Measurements from ENCODE around the gene INCENP. TPM values are rescaled to one million over a fixed set of nuclear protein-coding genes. Genes with fewer than 3 reads are reported as not detected.

Gene INCENP
- total RNA-seq, 1 donor = 47.5 TPM

DNA sequence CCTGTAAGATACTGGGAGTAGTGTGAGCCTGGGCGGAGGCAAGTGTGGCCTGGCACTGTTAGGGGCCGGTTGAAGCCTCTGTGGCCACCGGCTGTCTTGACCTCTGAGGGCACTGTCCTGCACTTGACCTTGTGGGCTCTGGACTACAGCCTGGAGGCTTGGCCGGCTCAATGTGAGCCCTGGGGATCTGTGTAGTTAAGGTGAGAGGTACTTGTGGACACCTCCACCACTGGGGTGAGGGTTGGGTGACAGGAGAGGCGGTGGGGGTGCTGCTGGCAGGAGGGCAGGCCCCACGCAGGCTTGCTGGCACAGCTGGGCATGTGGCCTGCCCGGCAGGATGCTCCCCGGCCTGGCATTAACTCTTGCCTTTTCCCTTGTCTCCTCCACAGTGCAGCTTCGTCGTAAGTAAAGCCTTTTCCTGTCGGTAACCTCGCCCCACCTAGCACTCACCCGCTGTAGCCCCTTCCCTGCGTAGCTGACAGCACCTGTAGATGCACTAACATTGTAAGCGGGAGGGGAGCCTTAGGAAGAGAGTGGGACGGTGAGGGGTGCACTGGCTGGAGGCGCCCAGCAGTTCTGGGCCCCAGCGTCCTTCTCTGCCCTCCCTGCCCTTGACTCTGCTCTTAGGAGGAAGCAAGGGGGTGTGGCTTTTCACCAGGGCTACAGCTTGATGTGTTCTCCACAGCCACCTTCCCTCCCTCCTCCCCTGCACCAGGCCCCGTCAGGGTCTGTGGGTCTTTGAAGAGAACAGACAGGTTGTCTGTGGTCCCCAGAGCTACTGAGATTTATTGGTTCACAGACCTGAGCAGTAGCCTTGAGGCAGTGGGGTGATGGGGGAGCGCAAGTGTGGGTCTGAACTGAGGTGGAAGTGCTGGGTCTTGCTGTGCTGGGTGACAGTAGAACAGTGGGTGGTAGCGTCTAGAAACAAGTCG lies 17.6 kb downstream of the INCENP start:
- TF ChIP-seq, protein P1, sequence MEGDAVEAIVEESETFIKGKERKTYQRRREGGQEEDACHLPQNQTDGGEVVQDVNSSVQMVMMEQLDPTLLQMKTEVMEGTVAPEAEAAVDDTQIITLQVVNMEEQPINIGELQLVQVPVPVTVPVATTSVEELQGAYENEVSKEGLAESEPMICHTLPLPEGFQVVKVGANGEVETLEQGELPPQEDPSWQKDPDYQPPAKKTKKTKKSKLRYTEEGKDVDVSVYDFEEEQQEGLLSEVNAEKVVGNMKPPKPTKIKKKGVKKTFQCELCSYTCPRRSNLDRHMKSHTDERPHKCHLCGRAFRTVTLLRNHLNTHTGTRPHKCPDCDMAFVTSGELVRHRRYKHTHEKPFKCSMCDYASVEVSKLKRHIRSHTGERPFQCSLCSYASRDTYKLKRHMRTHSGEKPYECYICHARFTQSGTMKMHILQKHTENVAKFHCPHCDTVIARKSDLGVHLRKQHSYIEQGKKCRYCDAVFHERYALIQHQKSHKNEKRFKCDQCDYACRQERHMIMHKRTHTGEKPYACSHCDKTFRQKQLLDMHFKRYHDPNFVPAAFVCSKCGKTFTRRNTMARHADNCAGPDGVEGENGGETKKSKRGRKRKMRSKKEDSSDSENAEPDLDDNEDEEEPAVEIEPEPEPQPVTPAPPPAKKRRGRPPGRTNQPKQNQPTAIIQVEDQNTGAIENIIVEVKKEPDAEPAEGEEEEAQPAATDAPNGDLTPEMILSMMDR (IDR thresholded peaks at IDR 0.05; ENCODE audit: insufficient read depth, low read length) = no peak
- DNase-seq (ENCODE audit: low read depth) = no peak
- no peak overlapping the region for H3K4me3 ChIP-seq (ENCODE audit: low read depth, low read length)

DNA sequence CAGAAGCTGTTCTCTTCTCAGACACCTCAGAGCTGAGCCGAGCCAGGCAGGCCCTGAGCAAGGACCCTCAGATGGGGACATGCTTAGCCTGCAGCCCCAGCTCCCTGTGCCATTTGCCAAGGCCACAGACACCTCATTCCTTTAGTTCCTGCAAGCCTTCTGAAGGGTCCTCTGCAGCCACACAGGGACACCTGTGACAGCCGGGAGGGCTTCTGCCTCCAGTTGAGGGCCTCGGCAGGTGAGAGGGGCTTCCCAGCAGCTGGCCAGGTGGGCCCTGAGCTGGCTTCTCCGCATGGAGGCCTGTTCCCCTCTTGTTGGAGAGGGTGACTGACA lies 18.2 kb downstream of the INCENP start:
- TF ChIP-seq, protein P1 (IDR thresholded peaks at IDR 0.05; ENCODE audit: insufficient read depth, low read length) = no peak
- no peak overlapping the region for H3K4me3 ChIP-seq (ENCODE audit: low read depth, low read length)
- no peak for DNase-seq (ENCODE audit: low read depth)

DNA sequence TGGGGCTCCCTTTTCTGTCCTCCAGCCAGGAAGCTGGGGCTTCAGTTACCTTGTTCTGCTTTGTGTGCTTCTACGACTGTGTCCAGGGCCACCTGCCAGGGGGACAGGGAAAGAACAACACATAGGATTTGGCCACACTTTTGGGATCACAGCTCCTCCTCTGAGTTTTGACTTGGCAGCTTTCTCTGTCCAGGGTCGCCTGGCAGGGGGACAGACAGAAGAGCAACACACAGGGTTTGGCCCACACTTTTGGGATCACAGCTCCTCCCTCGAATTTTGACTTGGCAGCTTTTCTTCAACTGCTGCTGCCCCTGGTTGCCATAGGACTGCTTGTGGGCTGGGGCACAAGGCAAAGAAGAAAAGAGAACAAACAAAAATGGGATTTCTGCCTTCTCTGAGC lies 19.1 kb downstream of the INCENP start:
- TF ChIP-seq, protein P1 (IDR thresholded peaks at IDR 0.05; ENCODE audit: insufficient read depth, low read length) = no peak
- H3K4me3 ChIP-seq (ENCODE audit: low read depth, low read length) = no peak overlapping the region
- DNase-seq (ENCODE audit: low read depth) = no peak

DNA sequence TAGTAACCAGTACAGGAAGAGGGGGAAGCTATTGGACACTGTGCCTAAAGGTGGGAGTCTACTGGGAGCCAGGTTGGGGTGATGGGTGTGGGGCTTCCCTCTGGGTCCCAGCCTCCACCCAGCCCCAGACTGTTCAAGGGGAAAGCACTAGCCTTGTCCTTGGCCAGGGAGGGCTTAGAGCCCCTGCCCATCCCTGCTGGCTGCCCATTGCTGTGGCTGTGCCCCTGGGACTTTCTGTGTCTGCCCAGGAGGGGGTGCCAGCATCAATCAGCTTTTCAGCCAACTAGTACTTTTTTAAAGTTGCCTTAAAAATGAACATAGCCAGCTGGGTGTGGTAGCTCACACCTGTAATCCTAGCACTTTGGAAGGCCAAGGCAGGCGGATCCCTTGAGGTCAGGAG lies 19.9 kb downstream of the INCENP start:
- DNase-seq (ENCODE audit: low read depth) = no peak
- TF ChIP-seq, protein P1 (IDR thresholded peaks at IDR 0.05; ENCODE audit: insufficient read depth, low read length) = no peak
- H3K4me3 ChIP-seq (ENCODE audit: low read depth, low read length) = no peak overlapping the region

DNA sequence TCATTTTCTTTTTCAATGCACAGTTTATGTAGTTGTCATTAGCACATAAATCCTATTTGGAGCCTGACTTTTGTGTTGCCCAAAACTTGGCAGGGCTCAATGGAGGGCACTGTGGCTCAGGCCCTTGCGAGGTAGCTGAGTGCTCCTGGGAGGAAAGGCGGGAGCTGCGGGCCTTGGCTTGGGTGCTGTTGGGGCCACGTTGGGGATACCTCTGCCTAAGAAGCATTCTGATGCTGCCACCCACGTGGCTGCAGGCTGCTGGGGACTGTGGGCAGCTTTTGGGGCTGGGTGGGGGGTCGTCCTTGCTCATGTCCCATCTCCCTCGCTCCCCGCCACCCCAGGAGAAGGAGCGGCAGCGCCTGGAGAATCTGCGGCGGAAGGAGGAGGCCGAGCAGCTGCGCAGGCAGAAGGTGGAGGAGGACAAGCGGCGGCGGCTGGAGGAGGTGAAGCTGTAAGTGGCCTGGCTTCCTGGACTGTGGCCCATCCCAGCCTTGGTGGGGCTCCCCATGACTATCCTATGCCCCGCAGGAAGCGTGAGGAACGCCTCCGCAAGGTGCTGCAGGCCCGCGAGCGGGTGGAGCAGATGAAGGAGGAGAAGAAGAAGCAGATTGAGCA lies 20.9 kb downstream of the INCENP start:
- no peak for DNase-seq (ENCODE audit: low read depth)
- no peak overlapping the region for H3K4me3 ChIP-seq (ENCODE audit: low read depth, low read length)
- TF ChIP-seq, protein P1 (IDR thresholded peaks at IDR 0.05; ENCODE audit: insufficient read depth, low read length) = no peak

DNA sequence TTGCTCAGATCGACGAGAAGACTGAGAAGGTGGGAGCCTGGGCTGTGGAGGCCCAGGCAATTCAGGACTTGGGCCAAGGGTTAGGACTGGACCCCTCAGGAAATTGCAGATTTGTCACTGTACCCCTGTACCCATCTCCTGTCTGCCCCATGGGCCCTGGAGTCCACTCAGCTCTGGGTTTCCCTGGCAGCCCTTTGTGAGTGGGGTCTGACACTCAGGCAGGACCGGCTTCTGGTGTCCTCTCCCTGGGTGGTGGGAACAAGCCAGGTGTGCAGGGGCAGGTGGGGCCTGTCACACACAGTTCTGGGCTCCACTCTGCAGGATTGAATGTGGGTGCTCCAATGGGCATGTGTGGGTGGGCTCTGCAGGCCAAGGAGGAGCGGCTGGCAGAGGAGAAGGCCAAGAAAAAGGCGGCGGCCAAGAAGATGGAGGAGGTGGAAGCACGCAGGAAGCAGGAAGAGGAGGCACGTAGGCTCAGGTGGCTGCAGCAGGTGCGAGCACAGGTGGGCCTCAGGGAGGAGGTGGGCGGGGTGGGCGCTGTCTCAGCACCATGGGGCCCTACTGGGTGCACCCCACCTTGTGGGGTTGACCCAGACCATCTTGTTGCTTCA lies 21.6 kb downstream of the INCENP start:
- DNase-seq (ENCODE audit: low read depth) = no peak
- TF ChIP-seq, protein P1 (IDR thresholded peaks at IDR 0.05; ENCODE audit: insufficient read depth, low read length) = no peak
- H3K4me3 ChIP-seq (ENCODE audit: low read depth, low read length) = no peak overlapping the region
